GM21367 (cell line): ENCODE data around the gene ANKRD13D.
A peak's percentile ranks its signal among the peaks of the same experiment; 100 is the strongest.

ENCODE experiments used
- ATAC-seq: cut with Tn5 transposase; IDR thresholded peaks from one replicate; pipeline ENCODE4 v1.9.1; 2021; ENCODE audit not compliant: unreplicated experiment

Gene ANKRD13D

GRCh38 chr11:67285541-67286498 is 3.3 kb upstream of the ANKRD13D start:
- ATAC-seq = no peak

- no peak for ATAC-seq
Observed at GRCh38 chr11:67286621-67287333, 2.3 kb upstream of the ANKRD13D start.

GRCh38 chr11:67287355-67288197 is 1.5 kb upstream of the ANKRD13D start:
- ATAC-seq = no peak

GRCh38 chr11:67288198-67288451 is 978 bp upstream of the ANKRD13D start:
- ATAC-seq = no peak

GRCh38 chr11:67288452-67289225 is 464 bp upstream of the ANKRD13D start:
- peak; percentile 46 for ATAC-seq

GRCh38 chr11:67289651-67290479 is 762 bp downstream of the ANKRD13D start:
- no peak for ATAC-seq

GRCh38 chr11:67290801-67291200 is 1.7 kb downstream of the ANKRD13D start:
- ATAC-seq = no peak

GRCh38 chr11:67291481-67292381 is 2.6 kb downstream of the ANKRD13D start:
- ATAC-seq = no peak

- no peak for ATAC-seq
Observed at GRCh38 chr11:67292671-67293070, 3.6 kb downstream of the ANKRD13D start.

- ATAC-seq = no peak
Observed at GRCh38 chr11:67293090-67293489, 4.0 kb downstream of the ANKRD13D start.

- ATAC-seq = no peak
Observed at GRCh38 chr11:67295846-67296245, 6.7 kb downstream of the ANKRD13D start.

GRCh38 chr11:67298786-67299185 is 9.7 kb downstream of the ANKRD13D start:
- no peak for ATAC-seq

- no peak for ATAC-seq
Observed at GRCh38 chr11:67299471-67300191, 10.5 kb downstream of the ANKRD13D start.

GRCh38 chr11:67300256-67300755 is 11.2 kb downstream of the ANKRD13D start:
- no peak for ATAC-seq

GRCh38 chr11:67300756-67301312 is 11.7 kb downstream of the ANKRD13D start:
- ATAC-seq = no peak

- ATAC-seq = no peak
Observed at GRCh38 chr11:67301313-67301921, 12.3 kb downstream of the ANKRD13D start.

GRCh38 chr11:67301951-67302516 is 12.9 kb downstream of the ANKRD13D start:
- no peak for ATAC-seq
